OCI-LY1 (cell line): Measurements from ENCODE around the gene BST1.

Experiments
- H2AFZ ChIP-seq: fragments of 200-600 bp; sonication (generic), shearing (Covaris generic); 2 replicates; pipeline ENCODE4 v1.6.0; 2014; ENCODE audit warnings: antibody characterized with exemption, mild to moderate bottlenecking, low read length
- H3F3A ChIP-seq: fragments of 200-600 bp; sonication (generic), shearing (Covaris generic); 2 replicates; pipeline ENCODE4 v1.6.0; 2014; ENCODE audit warnings: mild to moderate bottlenecking, antibody characterized with exemption, low read length, moderate library complexity; ENCODE audit not compliant: insufficient read depth
- H3K27ac ChIP-seq: fragments of 200-600 bp; sonication (generic); 2 replicates; pipeline ENCODE4 v1.5.1; 2014; ENCODE audit warnings: low read length, mixed run types, mild to moderate bottlenecking, low read depth; ENCODE audit not compliant: poor library complexity, severe bottlenecking
- H3K27me3 ChIP-seq: fragments of 200-600 bp; sonication (generic); 2 replicates; pipeline ENCODE4 v1.6.0; 2014; ENCODE audit warnings: antibody characterized with exemption, mild to moderate bottlenecking, low read length, moderate library complexity; ENCODE audit not compliant: insufficient read depth
- H3K36me3 ChIP-seq: fragments of 200-600 bp; sonication (generic); 2 replicates; pipeline ENCODE4 v1.6.1; 2014; ENCODE audit warnings: mild to moderate bottlenecking, antibody characterized with exemption, low read length, moderate library complexity, mixed read lengths; ENCODE audit not compliant: insufficient read depth
- H3K4me1 ChIP-seq: fragments of 200-600 bp; sonication (generic); 2 replicates; pipeline ENCODE4 v1.5.1; 2014; ENCODE audit warnings: mild to moderate bottlenecking, low read length, moderate library complexity; ENCODE audit not compliant: insufficient read depth, severe bottlenecking
- H3K4me2 ChIP-seq: fragments of 200-600 bp; sonication (generic), shearing (Covaris generic); 2 replicates; pipeline ENCODE4 v1.6.1; 2014; ENCODE audit warnings: low read length
- H3K4me3 ChIP-seq: fragments of 200-600 bp; sonication (generic); 2 replicates; pipeline ENCODE4 v1.5.1; 2014; ENCODE audit warnings: low read length, low read depth, mild to moderate bottlenecking, mixed read lengths; ENCODE audit not compliant: poor library complexity, severe bottlenecking
- H3K79me2 ChIP-seq: fragments of 200-600 bp; shearing (Covaris generic); 2 replicates; pipeline ENCODE4 v1.6.1; 2016; ENCODE audit warnings: mixed run types, low read length, mixed read lengths; ENCODE audit not compliant: insufficient read depth
- H3K9ac ChIP-seq: fragments of 200-600 bp; sonication (generic), shearing (Covaris generic); 2 replicates; pipeline ENCODE4 v1.6.1; 2014; ENCODE audit warnings: mild to moderate bottlenecking, low read length, mixed read lengths
- H3K9me2 ChIP-seq: fragments of 200-600 bp; sonication (generic), shearing (Covaris generic); 2 replicates; pipeline ENCODE4 v1.6.1; 2014; ENCODE audit warnings: low read depth, mild to moderate bottlenecking, low read length, mixed read lengths
- H3K9me3 ChIP-seq: fragments of 200-600 bp; shearing (Covaris generic); 2 replicates; pipeline ENCODE4 v1.6.1; 2014; ENCODE audit warnings: low read length, mixed read lengths
- H4K20me1 ChIP-seq: fragments of 200-600 bp; sonication (generic), shearing (Covaris generic); 2 replicates; pipeline ENCODE4 v1.6.0; 2016; ENCODE audit warnings: mild to moderate bottlenecking, low read length; ENCODE audit not compliant: insufficient read depth
- EZH2 ChIP-seq: fragments of 200-600 bp; sonication (generic), shearing (Covaris generic); IDR thresholded peaks from 2 replicates; pipeline ENCODE4 v1.8.0; 2017; ENCODE audit warnings: borderline replicate concordance, mixed run types, mild to moderate bottlenecking, antibody characterized with exemption, low read length, moderate library complexity, mixed read lengths
- TF ChIP-seq, protein P1 (sequence below): fragments of 200-600 bp; sonication (generic), shearing (Covaris generic); IDR thresholded peaks from 2 replicates; pipeline ENCODE4 v1.5.1; 2017; ENCODE audit warnings: mild to moderate bottlenecking, antibody characterized with exemption, low read length, moderate library complexity, mixed read lengths

Gene BST1

DNA sequence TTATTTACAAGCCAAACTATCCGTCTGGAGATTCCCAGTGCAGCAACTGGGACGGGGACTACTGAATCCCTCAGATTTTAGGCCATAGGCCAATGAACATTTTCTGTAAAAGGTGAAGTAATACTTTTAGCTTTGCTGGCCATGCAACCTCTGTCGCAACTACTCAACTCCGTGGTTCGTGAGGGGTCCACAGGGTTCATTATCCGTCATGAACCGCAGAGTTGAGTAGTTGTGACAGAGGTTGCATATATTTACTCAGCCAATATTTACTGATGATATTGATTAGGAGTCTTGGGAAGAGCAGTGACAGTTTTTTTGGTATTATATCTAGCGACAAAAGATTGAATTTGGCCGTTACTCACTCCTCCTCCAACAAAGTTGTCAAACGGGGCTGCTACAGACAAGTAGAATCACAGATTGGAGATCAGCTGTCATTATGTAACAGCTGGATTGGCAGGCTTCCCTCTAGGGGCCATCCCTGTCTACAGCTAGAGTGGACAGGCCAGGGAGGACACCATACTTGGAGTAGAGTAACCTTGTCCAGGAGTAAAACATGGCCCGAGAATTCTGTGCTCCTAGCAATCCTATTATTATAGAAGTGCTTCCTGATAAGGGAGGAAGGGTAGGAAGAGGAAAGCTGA lies 38.0 kb downstream of the BST1 start:
- H3K27me3 ChIP-seq, result no peaks in the 10 kb centered on the region
- H3K9me2 ChIP-seq, result no peaks in the 10 kb centered on the region
- H3K4me3 ChIP-seq, result no peak overlapping the region
- H3K9ac ChIP-seq, result no peak overlapping the region
- H3F3A ChIP-seq, result no peaks in the 10 kb centered on the region
- no peaks in the 10 kb centered on the region for H3K9me3 ChIP-seq
- no peaks in the 10 kb centered on the region for H3K4me1 ChIP-seq
- no peak for TF ChIP-seq EZH2
- TF ChIP-seq, protein P1, sequence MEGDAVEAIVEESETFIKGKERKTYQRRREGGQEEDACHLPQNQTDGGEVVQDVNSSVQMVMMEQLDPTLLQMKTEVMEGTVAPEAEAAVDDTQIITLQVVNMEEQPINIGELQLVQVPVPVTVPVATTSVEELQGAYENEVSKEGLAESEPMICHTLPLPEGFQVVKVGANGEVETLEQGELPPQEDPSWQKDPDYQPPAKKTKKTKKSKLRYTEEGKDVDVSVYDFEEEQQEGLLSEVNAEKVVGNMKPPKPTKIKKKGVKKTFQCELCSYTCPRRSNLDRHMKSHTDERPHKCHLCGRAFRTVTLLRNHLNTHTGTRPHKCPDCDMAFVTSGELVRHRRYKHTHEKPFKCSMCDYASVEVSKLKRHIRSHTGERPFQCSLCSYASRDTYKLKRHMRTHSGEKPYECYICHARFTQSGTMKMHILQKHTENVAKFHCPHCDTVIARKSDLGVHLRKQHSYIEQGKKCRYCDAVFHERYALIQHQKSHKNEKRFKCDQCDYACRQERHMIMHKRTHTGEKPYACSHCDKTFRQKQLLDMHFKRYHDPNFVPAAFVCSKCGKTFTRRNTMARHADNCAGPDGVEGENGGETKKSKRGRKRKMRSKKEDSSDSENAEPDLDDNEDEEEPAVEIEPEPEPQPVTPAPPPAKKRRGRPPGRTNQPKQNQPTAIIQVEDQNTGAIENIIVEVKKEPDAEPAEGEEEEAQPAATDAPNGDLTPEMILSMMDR, result no peak
- H2AFZ ChIP-seq, result no peak overlapping the region
- no peaks in the 10 kb centered on the region for H3K79me2 ChIP-seq
- H3K27ac ChIP-seq, result no peak overlapping the region
- H3K36me3 ChIP-seq, result no peaks in the 10 kb centered on the region
- H4K20me1 ChIP-seq, result no peaks in the 10 kb centered on the region
- H3K4me2 ChIP-seq, result no peak overlapping the region

DNA sequence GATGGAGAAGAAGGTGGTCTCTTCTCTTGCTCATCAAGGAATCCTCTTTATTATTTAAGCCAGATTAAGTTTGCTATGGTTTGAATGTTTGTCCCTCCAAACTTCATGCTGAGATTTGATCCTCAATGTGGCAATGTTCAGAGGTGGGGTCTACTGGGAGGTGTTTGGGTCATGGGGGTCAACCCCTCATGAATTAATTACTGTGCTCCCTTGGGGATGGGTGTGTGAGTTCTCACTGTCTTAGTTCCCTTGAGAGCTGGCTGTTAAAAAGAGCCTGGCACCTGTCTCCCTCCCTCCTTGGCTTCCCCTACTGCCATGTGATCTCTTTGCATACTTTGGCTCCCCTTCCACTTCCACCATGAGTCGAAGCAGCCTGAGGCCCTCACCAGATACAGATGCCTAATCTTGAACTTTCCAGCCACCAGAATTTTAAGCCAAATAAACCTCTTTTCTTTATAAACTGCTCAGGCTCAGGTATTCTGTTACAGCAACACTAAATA lies 39.3 kb downstream of the BST1 start:
- Histone ChIP-seq H4K20me1 (no peaks in the 10 kb centered on the region), H3K79me2 (no peaks in the 10 kb centered on the region), H3F3A (no peaks in the 10 kb centered on the region), H3K27me3 (no peaks in the 10 kb centered on the region), H2AFZ (no peak overlapping the region), H3K9me3 (no peaks in the 10 kb centered on the region), H3K4me3 (no peak overlapping the region), H3K9ac (no peak overlapping the region), H3K4me1 (no peaks in the 10 kb centered on the region), H3K27ac (no peak overlapping the region), H3K9me2 (no peaks in the 10 kb centered on the region), H3K36me3 (no peaks in the 10 kb centered on the region), H3K4me2 (no peak overlapping the region)
- TF ChIP-seq, protein P1, result no peak
- TF ChIP-seq EZH2, result no peak

DNA sequence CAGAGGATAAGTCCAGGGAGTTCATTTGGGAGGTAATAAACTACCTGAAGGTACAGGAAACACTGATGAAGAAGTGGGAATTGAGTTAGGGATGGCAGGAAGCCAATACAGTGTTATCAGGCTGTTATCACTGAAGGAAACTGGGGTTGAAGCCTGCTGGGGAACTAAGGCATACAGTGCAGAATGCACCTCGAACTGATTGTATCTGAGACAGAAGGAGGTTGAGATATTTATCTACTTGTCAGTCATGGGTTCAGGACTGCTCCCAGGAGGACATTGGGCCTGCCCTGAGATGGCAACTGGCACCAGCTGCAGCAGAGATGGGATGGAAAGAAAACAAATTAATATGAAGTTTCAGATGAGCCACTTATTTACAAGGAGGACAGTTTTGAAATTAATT lies 39.8 kb downstream of the BST1 start:
- no peak overlapping the region for H3K4me2 ChIP-seq
- no peaks in the 10 kb centered on the region for H3K36me3 ChIP-seq
- no peaks in the 10 kb centered on the region for H4K20me1 ChIP-seq
- no peak overlapping the region for H3K27ac ChIP-seq
- H3K9me3 ChIP-seq, result no peaks in the 10 kb centered on the region
- H3K4me3 ChIP-seq, result no peak overlapping the region
- TF ChIP-seq EZH2, result no peak
- TF ChIP-seq, protein P1, result no peak
- H3K9me2 ChIP-seq, result no peaks in the 10 kb centered on the region
- no peak overlapping the region for H3K9ac ChIP-seq
- no peaks in the 10 kb centered on the region for H3K79me2 ChIP-seq
- no peaks in the 10 kb centered on the region for H3K27me3 ChIP-seq
- no peak overlapping the region for H2AFZ ChIP-seq
- H3F3A ChIP-seq, result no peaks in the 10 kb centered on the region
- H3K4me1 ChIP-seq, result no peaks in the 10 kb centered on the region
